K562 (cell line): ENCODE measurements around the gene TEX51. TPM values are rescaled to one million over a fixed set of nuclear protein-coding genes. Genes with fewer than 3 reads are reported as not detected.

ENCODE experiments used
- ATAC-seq: fragments of 200-7000 bp; cut with Tn5 transposase; 3 replicates; pipeline ENCODE4 v1.9.1; 2020; ENCODE audit warnings: moderate library complexity
- Bru-seq: library from RNA; stranded (reverse); fragments of 400-500 nt; gene quantifications from one replicate; lab custom pipeline; 2021; lab: Mats Ljungman, UMichigan
- BruChase-seq, 2 experiments: library from RNA; stranded (reverse); fragments of 400-500 nt; gene quantifications; one replicate each; lab custom pipeline; 2021; lab: Mats Ljungman, UMichigan
- BruUV-seq: library from RNA; stranded (reverse); fragments of 400-500 nt; replicated peaks from 2 replicates; lab custom pipeline; 2021; lab: Mats Ljungman, UMichigan
- CTCF ChIA-PET: fragments of 300-600 bp; formaldehyde crosslinking; extraction: SDS; loops from one replicate; lab custom pipeline; 2021; ENCODE audit warnings: low intra/inter-chr PET ratio; lab: Yijun Ruan, JAX
- POLR2A ChIA-PET: fragments of 300-600, 350-650 bp; sonication (Branson Sonifier 250); formaldehyde crosslinking; extraction: SDS; loops from one replicate; lab custom pipeline; 2021; ENCODE audit warnings: antibody characterized with exemption, inconsistent platforms; lab: Yijun Ruan, JAX
- DNase-seq, 4 experiments: peaks; one replicate each; pipeline versions ENCODE4 v3.0.0 to v3.0.0-alpha.2; 2011 to 2018; ENCODE audit warnings: low spot score in 3 of 4, mixed read lengths in 3 of 4; ENCODE audit errors: extremely low read depth in 1 of 4
- FAIRE-seq: peaks from 2 replicates; lab custom pipeline; 2011; peaks lifted over from hg19 to GRCh38; lab: Jason Lieb, UNC
- H2AFZ ChIP-seq: 2 replicates; pipeline ENCODE4 v1.6.0; 2011; ENCODE audit warnings: low read depth, low read length, control low read depth, inconsistent platforms
- H3K27ac ChIP-seq: fragments of 200-600 bp; 3 replicates; pipeline ENCODE4 v1.8.0; 2011; ENCODE audit warnings: low read depth, mild to moderate bottlenecking, control low read depth, inconsistent platforms, low read length, moderate library complexity, mixed read lengths; ENCODE audit errors: extremely low read depth
- H3K27me3 ChIP-seq, 2 experiments: fragments of 300-600 bp in 1 of 2; 2 replicates in 1 of 2; 3 replicates in 1 of 2; pipeline versions ENCODE4 v1.6.0 to v1.8.0; 2011; ENCODE audit warnings: inconsistent platforms in 2 of 2, low read length in 2 of 2, mild to moderate bottlenecking in 1 of 2, mixed read lengths in 1 of 2, moderate library complexity in 1 of 2; ENCODE audit not compliant: control insufficient read depth in 2 of 2, insufficient read depth in 2 of 2
- H3K36me3 ChIP-seq: fragments of 300-600 bp; 3 replicates; pipeline ENCODE4 v1.8.0; 2011; ENCODE audit warnings: mild to moderate bottlenecking, low read length, inconsistent platforms; ENCODE audit not compliant: control insufficient read depth, insufficient read depth
- H3K4me1 ChIP-seq, 2 experiments: fragments of 200-600 bp in 1 of 2; replicated peaks in 1 of 2; 2 replicates in 1 of 2; 3 replicates in 1 of 2; pipeline versions ENCODE4 v1.5.1 to v1.8.0; 2011; ENCODE audit warnings: inconsistent platforms in 2 of 2, low read length in 2 of 2, mild to moderate bottlenecking in 1 of 2, mixed read lengths in 1 of 2, moderate library complexity in 1 of 2; ENCODE audit not compliant: control insufficient read depth in 2 of 2, insufficient read depth in 2 of 2
- H3K4me2 ChIP-seq: 2 replicates; pipeline ENCODE4 v1.6.1; 2011; ENCODE audit warnings: low read length, control low read depth, inconsistent platforms, mixed read lengths; ENCODE audit not compliant: insufficient read depth
- H3K4me3 ChIP-seq: fragments of 200-600 bp; sonication (generic), shearing (Covaris generic); 2 replicates; pipeline ENCODE4 v1.5.1; 2016; ENCODE audit warnings: control low read depth, inconsistent platforms
- H3K79me2 ChIP-seq: fragments of 200-600 bp; 3 replicates; pipeline ENCODE4 v1.8.0; 2011; ENCODE audit warnings: low read length, inconsistent platforms; ENCODE audit not compliant: control insufficient read depth, insufficient read depth
- H3K9ac ChIP-seq, 2 experiments: 2 replicates each; pipeline versions ENCODE4 v1.6.0 to v1.6.1; 2011; ENCODE audit warnings: low read depth in 2 of 2, low read length in 2 of 2, control low read depth in 1 of 2, inconsistent platforms in 1 of 2, mild to moderate bottlenecking in 1 of 2, mixed read lengths in 1 of 2; ENCODE audit not compliant: insufficient read depth in 1 of 2
- H3K9me1 ChIP-seq: one replicate; pipeline ENCODE4 v1.6.0; 2011; ENCODE audit warnings: inconsistent platforms, mild to moderate bottlenecking, low read length, moderate library complexity; ENCODE audit not compliant: control insufficient read depth, insufficient read depth
- H3K9me3 ChIP-seq: replicated peaks from 2 replicates; pipeline ENCODE4 v1.5.1; 2011; ENCODE audit warnings: low read depth, low read length, inconsistent platforms; ENCODE audit not compliant: control insufficient read depth, insufficient read depth
- H4K20me1 ChIP-seq: replicated peaks from 2 replicates; pipeline ENCODE4 v1.6.1; 2011; ENCODE audit warnings: low read length, inconsistent platforms, mixed read lengths; ENCODE audit not compliant: control insufficient read depth, insufficient read depth
- HINFP ChIP-seq: fragments of 450-650 bp; conservative IDR thresholded peaks from 2 replicates; pipeline ENCODE4 v1.6.1; 2016; ENCODE audit warnings: missing genetic modification characterization, low read depth, mild to moderate bottlenecking, control low read depth, missing compliant biosample characterization
- ZNF592 ChIP-seq: fragments of 450-650 bp; IDR thresholded peaks from 2 replicates; pipeline ENCODE4 v1.6.1; 2017; ENCODE audit warnings: antibody characterized with exemption, mild to moderate bottlenecking
- WGBS: fragments of 100-300 bp; shearing (Covaris generic); methylation state at CpG from one replicate; pipeline ENCODE4 v1.1.6; 2016; ENCODE audit warnings: low coverage, mixed read lengths; ENCODE audit not compliant: insufficient coverage; ENCODE audit errors: missing lambda C conversion rate; 5-methylcytosine and 5-hydroxymethylcytosine counted together
- in situ Hi-C: fragments of 300-500 bp; cut with MboI; formaldehyde crosslinking; loops from 4 replicates; pipeline ENCODE4 v1.15.0; 2018; ENCODE audit warnings: inconsistent platforms, mixed read lengths
- intact Hi-C: fragments of 100-400 bp; cut with micrococcal nuclease; formaldehyde crosslinking; loops from 2 replicates; pipeline ENCODE4 v1.14.2; 2022
- long read RNA-seq, 3 experiments: library from polyadenylated mRNA in 2 of 3; library from RNA in 1 of 3; unstranded in 2 of 3; stranded (forward) in 1 of 3; transcript quantifications; one replicate each; pipeline ENCODE4 v2.0.0, GENCODE V29; 2019 to 2022
- polyA minus RNA-seq, 3 experiments: library from RNA; depleted of rRNA, polyadenylated mRNA; stranded (reverse); fragments of >200 nt; gene quantifications; 2 replicates each; pipeline ENCODE4 v1.2.3, GENCODE V29; 2011
- polyA plus RNA-seq, 8 experiments: library from polyadenylated mRNA; depleted of rRNA in 4 of 8; stranded (reverse) in 5 of 8; unstranded in 3 of 8; fragments of >200 nt; fragmentation: Nextera tagmentation in 2 of 8; fragmentation: Illumina TruSeq in 1 of 8; extraction: Ambion mirVana in 2 of 8; extraction: Trizol in 1 of 8; gene quantifications; 2 replicates each; pipeline versions ENCODE4 v1.2.1 to v1.2.3, GENCODE V29; 2011 to 2014; ENCODE audit warnings: inconsistent platforms in 1 of 8, missing spikeins in 1 of 8
- total RNA-seq, 7 experiments: library from RNA; depleted of rRNA in 6 of 7; stranded (reverse); fragments of >200 nt in 6 of 7; fragmentation: Illumina TruSeq in 2 of 7; extraction: Trizol in 2 of 7; gene quantifications; 2 replicates each; pipeline versions ENCODE4 v1.2.1 to v1.2.3, GENCODE V29; 2011 to 2021; ENCODE audit warnings: low replicate concordance in 1 of 7

Gene TEX51
- total RNA-seq (2011; cell fraction: chromatin; rRNA removed; ENCODE audit: low replicate concordance) = not detected in 2 replicates
- not detected in 2 replicates for total RNA-seq (2011; cell fraction: nucleolus; rRNA removed)
- not detected in 2 replicates for total RNA-seq (2011; cell fraction: nucleoplasm; rRNA removed)
- not detected in 2 replicates for total RNA-seq (2014; rRNA removed)
- not detected in 2 replicates for total RNA-seq (2014; rRNA removed; fragmentation: Illumina TruSeq; extraction: Trizol)
- total RNA-seq (2015; rRNA removed; fragmentation: Illumina TruSeq; extraction: Trizol) = not detected in 2 replicates
- not detected in 2 replicates for total RNA-seq (2021)
- polyA plus RNA-seq (2011; rRNA removed) = not detected in 2 replicates
- not detected in 2 replicates for polyA plus RNA-seq (2011; cell fraction: cytosol; rRNA removed)
- not detected in 2 replicates for polyA plus RNA-seq (2011; cell fraction: nucleus; rRNA removed)
- polyA plus RNA-seq (2012) = not detected in 2 replicates
- not detected in 2 replicates for polyA plus RNA-seq (2014; fragmentation: Illumina TruSeq; extraction: Trizol)
- polyA plus RNA-seq (2014; fragmentation: Nextera tagmentation; extraction: Ambion mirVana) = not detected
- polyA plus RNA-seq (2014; rRNA removed) = not detected in 2 replicates
- not detected in 2 replicates for polyA minus RNA-seq (2011; rRNA and poly(A)+ RNA removed)
- polyA minus RNA-seq (2011; cell fraction: cytosol; rRNA and poly(A)+ RNA removed) = not detected in 2 replicates
- not detected in 2 replicates for polyA minus RNA-seq (2011; cell fraction: nucleus; rRNA and poly(A)+ RNA removed)
- Bru-seq, nascent RNA = not detected
- BruChase-seq, experiment 1, labeled RNA remaining after a 2-hour chase = not detected
- BruChase-seq, experiment 2, labeled RNA remaining after a 6-hour chase = not detected
- long read RNA-seq, experiment 1 = 0 reads
- long read RNA-seq, experiment 2 = 0 reads
- long read RNA-seq, experiment 3 = 0 reads

GRCh38 chr2:126898636-126899035 is at the start of gene TEX51:
Gene TEX51, plus strand, starts transcription at chr2:126898890. Its CDS starts 29 bp downstream, at chr2:126898919.
- H4K20me1 ChIP-seq = no peaks in the 10 kb centered on the region
- no peak within 1 kb of the TSS for H3K4me3 ChIP-seq
- BruUV-seq = no TSS peak
- H3K36me3 ChIP-seq = no peaks in the 10 kb centered on the region
- intact Hi-C loops (no loop called here), in situ Hi-C loops (no loop called here)
- no peak within 1 kb of the TSS for H3K9ac ChIP-seq
- no peaks in the 10 kb centered on the region for H3K9me3 ChIP-seq
- 1% methylated on average over 5 of the region's 5 CpGs for WGBS
- TF ChIP-seq ZNF592 = no peak
- peak; percentile 73; the same call in 1 of the 2 replicates for TF ChIP-seq HINFP (tag)
- no peaks in the 10 kb centered on the region; a peak in 1 of 5 replicates for H3K27me3 ChIP-seq
- ChIA-PET CTCF (no interaction called here), POLR2A (no interaction called here)
- FAIRE-seq (no peak), DNase-seq (no peak), ATAC-seq (no peak)
- H2AFZ ChIP-seq = no peak within 1 kb of the TSS
- no peak within 1 kb of the TSS for H3K27ac ChIP-seq
- no peaks in the 10 kb centered on the region for H3K9me1 ChIP-seq
- H3K79me2 ChIP-seq = no peaks in the 10 kb centered on the region
- no peak within 1 kb of the TSS for H3K4me2 ChIP-seq
- H3K4me1 ChIP-seq = no peaks in the 10 kb centered on the region
